ENCODE measurements around the gene C22orf42. TPM values are rescaled to one million over a fixed set of nuclear protein-coding genes. Genes with fewer than 3 reads are reported as not detected.

C22orf42 gene
- total and polyA plus RNA-seq, 2 donors (not counting 1 experiment from before 2014, with no cell fraction given): not detected

DNA sequence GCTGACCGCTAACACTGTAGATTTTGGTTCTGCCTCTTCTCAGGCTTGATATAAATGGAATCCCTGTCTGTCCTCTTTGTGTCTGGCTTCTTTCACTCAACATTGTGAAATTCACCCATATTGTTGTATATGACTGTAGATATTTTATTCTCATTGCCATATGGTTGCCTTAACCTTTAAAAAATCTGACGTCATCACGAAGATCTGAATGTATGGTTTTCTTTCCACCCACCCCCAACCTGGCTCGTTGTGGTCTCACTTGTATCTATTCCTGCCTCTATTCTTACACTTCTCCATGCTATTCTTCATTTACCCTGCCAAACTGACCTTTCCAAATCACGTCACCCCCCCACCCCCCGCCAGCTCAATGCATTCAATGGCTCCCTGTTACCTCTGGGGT, 21.9 kb upstream of the C22orf42 start:
- Histone ChIP-seq H3K4me3 (replicated peaks in 1 of 4; ENCODE audit: control extremely low read depth in 1 of 4, insufficient read depth in 1 of 4, low read depth in 3 of 4, low read length in 4 of 4) (no peak overlapping the region), H3K4me1 (ENCODE audit: control insufficient read depth, extremely low read depth, insufficient read depth, low read length) (no peaks in the 10 kb centered on the region), H3K9me3 (ENCODE audit: control insufficient read depth, insufficient read depth, low read depth, low read length) (no peaks in the 10 kb centered on the region), H3K27ac (ENCODE audit: insufficient read depth, low read length) (no peak overlapping the region), H3K79me2 (ENCODE audit: control insufficient read depth, insufficient read depth, low read length) (no peaks in the 10 kb centered on the region), H3K36me3 (ENCODE audit: control insufficient read depth, insufficient read depth, low read length) (no peaks in the 10 kb centered on the region), H3K27me3 (ENCODE audit: control insufficient read depth, insufficient read depth, low read length) (no peaks in the 10 kb centered on the region), H4K20me1 (ENCODE audit: control insufficient read depth, extremely low read depth, insufficient read depth, low read length) (no peaks in the 10 kb centered on the region), H2AFZ (ENCODE audit: low read length) (no peak overlapping the region), H3K9ac (ENCODE audit: insufficient read depth, low read length) (no peak overlapping the region), H3K4me2 (ENCODE audit: extremely low read depth, insufficient read depth, low read length) (no peak overlapping the region)
- no peak for DNase-seq (ENCODE audit: low read depth in 2 of 2)
- TF ChIP-seq, protein P1, sequence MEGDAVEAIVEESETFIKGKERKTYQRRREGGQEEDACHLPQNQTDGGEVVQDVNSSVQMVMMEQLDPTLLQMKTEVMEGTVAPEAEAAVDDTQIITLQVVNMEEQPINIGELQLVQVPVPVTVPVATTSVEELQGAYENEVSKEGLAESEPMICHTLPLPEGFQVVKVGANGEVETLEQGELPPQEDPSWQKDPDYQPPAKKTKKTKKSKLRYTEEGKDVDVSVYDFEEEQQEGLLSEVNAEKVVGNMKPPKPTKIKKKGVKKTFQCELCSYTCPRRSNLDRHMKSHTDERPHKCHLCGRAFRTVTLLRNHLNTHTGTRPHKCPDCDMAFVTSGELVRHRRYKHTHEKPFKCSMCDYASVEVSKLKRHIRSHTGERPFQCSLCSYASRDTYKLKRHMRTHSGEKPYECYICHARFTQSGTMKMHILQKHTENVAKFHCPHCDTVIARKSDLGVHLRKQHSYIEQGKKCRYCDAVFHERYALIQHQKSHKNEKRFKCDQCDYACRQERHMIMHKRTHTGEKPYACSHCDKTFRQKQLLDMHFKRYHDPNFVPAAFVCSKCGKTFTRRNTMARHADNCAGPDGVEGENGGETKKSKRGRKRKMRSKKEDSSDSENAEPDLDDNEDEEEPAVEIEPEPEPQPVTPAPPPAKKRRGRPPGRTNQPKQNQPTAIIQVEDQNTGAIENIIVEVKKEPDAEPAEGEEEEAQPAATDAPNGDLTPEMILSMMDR (conservative IDR thresholded peaks at IDR 0.05 in 1 of 2, IDR thresholded peaks at IDR 0.05 in 1 of 2; ENCODE audit: low read depth in 1 of 2, low read length in 2 of 2): no peak
- no peak for TF ChIP-seq EZH2 (IDR thresholded peaks at IDR 0.05; ENCODE audit: low read length, missing control alignments)

- H3K79me2 ChIP-seq (ENCODE audit: control insufficient read depth, insufficient read depth, low read length): no peaks in the 10 kb centered on the region
- H3K4me2 ChIP-seq (ENCODE audit: extremely low read depth, insufficient read depth, low read length): no peak overlapping the region
- H3K36me3 ChIP-seq (ENCODE audit: control insufficient read depth, insufficient read depth, low read length): no peaks in the 10 kb centered on the region
- H3K4me3 ChIP-seq (replicated peaks in 1 of 4; ENCODE audit: control extremely low read depth in 1 of 4, insufficient read depth in 1 of 4, low read depth in 3 of 4, low read length in 4 of 4): no peak overlapping the region
- DNase-seq (ENCODE audit: low read depth in 2 of 2): no peak
- H3K9ac ChIP-seq (ENCODE audit: insufficient read depth, low read length): no peak overlapping the region
- TF ChIP-seq, protein P1 (conservative IDR thresholded peaks at IDR 0.05 in 1 of 2, IDR thresholded peaks at IDR 0.05 in 1 of 2; ENCODE audit: low read depth in 1 of 2, low read length in 2 of 2): no peak
- no peak for TF ChIP-seq EZH2 (IDR thresholded peaks at IDR 0.05; ENCODE audit: low read length, missing control alignments)
- no peak overlapping the region for H2AFZ ChIP-seq (ENCODE audit: low read length)
- H3K9me3 ChIP-seq (ENCODE audit: control insufficient read depth, insufficient read depth, low read depth, low read length): no peaks in the 10 kb centered on the region
- H4K20me1 ChIP-seq (ENCODE audit: control insufficient read depth, extremely low read depth, insufficient read depth, low read length): no peaks in the 10 kb centered on the region
- no peak overlapping the region for H3K27ac ChIP-seq (ENCODE audit: insufficient read depth, low read length)
- H3K4me1 ChIP-seq (ENCODE audit: control insufficient read depth, extremely low read depth, insufficient read depth, low read length): no peaks in the 10 kb centered on the region
- no peaks in the 10 kb centered on the region for H3K27me3 ChIP-seq (ENCODE audit: control insufficient read depth, insufficient read depth, low read length)
These were observed 18.2 kb upstream of the C22orf42 start for GRCh38 chr22:32177221-32177765.

DNA sequence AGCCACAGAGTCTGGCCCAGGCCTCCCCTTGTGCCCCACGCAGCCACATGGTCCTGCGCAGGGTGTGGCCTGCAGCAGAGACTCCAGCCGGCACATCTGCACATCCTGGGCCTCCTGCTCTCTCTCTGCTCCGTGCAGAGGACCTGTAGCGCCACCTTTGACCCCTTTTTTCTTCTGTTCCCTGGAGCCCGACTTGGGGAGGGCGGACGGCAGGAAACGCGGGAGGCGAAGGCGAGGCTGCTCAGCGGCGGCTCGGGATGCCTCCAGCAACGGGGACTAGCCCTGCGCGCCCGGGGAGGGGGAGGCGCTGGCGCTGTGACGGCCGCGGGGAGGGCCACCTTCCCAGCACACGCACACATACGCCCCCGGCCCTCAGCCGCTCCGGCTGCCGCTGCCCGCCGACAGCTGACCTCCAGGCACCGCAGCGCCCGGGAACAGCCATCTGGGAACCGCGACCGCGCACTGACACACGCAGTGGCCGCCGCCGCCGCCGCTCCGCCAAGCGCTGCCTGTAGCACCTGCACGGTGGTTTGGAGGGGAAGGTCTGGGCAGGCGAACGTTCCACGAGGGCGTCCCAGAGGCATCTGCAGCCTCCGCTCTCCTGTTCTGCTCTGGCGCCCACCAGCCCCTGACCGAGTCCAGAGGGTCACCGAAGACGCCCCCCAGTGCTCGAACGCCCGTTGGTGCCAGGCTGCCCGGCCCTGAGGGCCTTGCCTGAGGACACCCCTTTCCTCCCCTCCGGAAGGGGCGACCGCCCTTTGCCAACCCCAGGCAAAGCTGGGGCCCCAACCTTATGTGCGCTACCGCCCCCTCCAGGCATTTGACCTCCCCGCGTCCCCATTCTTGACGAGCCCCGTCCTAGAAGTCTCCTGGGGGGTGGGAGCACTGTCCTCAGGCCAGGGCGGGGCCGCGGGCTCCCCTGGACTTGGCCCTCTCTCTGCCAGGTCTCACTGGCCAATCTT, 16.9 kb upstream of the C22orf42 start:
- Histone ChIP-seq H3K9me3 (ENCODE audit: control insufficient read depth, insufficient read depth, low read depth, low read length) (no peaks in the 10 kb centered on the region), H3K27me3 (ENCODE audit: control insufficient read depth, insufficient read depth, low read length) (no peaks in the 10 kb centered on the region), H3K4me1 (ENCODE audit: control insufficient read depth, extremely low read depth, insufficient read depth, low read length) (no peaks in the 10 kb centered on the region), H3K27ac (ENCODE audit: insufficient read depth, low read length) (no peak overlapping the region), H3K9ac (ENCODE audit: insufficient read depth, low read length) (no peak overlapping the region), H3K79me2 (ENCODE audit: control insufficient read depth, insufficient read depth, low read length) (no peaks in the 10 kb centered on the region), H2AFZ (ENCODE audit: low read length) (no peak overlapping the region), H3K36me3 (ENCODE audit: control insufficient read depth, insufficient read depth, low read length) (no peaks in the 10 kb centered on the region), H3K4me2 (ENCODE audit: extremely low read depth, insufficient read depth, low read length) (no peak overlapping the region), H3K4me3 (replicated peaks in 1 of 4; ENCODE audit: control extremely low read depth in 1 of 4, insufficient read depth in 1 of 4, low read depth in 3 of 4, low read length in 4 of 4) (no peak overlapping the region), H4K20me1 (ENCODE audit: control insufficient read depth, extremely low read depth, insufficient read depth, low read length) (no peaks in the 10 kb centered on the region)
- no peak for DNase-seq (ENCODE audit: low read depth in 2 of 2)
- TF ChIP-seq, protein P1 (conservative IDR thresholded peaks at IDR 0.05 in 1 of 2, IDR thresholded peaks at IDR 0.05 in 1 of 2; ENCODE audit: low read depth in 1 of 2, low read length in 2 of 2): no peak
- no peak for TF ChIP-seq EZH2 (IDR thresholded peaks at IDR 0.05; ENCODE audit: low read length, missing control alignments)

Data from fibroblast of lung (primary cell).